GM18907 (cell line): ENCODE results near the gene ZDHHC9.
"Not testable (repeated sequence)": the region's sequence is repeated elsewhere in the genome, so short reads cannot be mapped to it uniquely, and the experiment has no call there.

ENCODE experiments used
- ATAC-seq: cut with Tn5 transposase; IDR thresholded peaks from one replicate; pipeline ENCODE4 v1.9.1; 2021; ENCODE audit warnings: mild to moderate bottlenecking, moderate library complexity; ENCODE audit not compliant: unreplicated experiment

Gene ZDHHC9

GRCh38 chrX:129843459-129844306 is at the start of gene ZDHHC9:
Gene ZDHHC9, minus strand, starts transcription at chrX:129843886. Its CDS starts 1,941 bp downstream, at chrX:129841945.
- ATAC-seq = peak; percentile 98

DNA sequence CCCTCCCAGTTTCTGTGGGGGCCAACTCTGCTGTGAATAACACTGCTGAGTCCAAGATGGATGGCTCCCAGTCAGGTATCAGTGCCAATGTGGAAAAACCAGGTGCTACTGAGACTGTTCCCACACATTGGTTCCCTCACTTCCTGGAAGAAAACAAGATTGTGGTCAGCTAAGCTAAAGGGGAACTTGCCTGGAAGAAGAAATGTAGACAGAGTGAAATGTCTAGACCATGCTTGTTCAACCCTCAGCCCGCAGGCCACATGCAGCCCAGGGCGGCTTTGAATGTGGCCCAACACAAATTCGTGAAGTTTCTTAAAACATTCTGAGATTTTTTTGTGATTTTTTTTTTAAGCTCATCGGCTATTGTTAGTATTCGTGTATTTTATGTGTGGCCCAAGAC is 33.7 kb upstream of the ZDHHC9 start:
- no peak for ATAC-seq

DNA sequence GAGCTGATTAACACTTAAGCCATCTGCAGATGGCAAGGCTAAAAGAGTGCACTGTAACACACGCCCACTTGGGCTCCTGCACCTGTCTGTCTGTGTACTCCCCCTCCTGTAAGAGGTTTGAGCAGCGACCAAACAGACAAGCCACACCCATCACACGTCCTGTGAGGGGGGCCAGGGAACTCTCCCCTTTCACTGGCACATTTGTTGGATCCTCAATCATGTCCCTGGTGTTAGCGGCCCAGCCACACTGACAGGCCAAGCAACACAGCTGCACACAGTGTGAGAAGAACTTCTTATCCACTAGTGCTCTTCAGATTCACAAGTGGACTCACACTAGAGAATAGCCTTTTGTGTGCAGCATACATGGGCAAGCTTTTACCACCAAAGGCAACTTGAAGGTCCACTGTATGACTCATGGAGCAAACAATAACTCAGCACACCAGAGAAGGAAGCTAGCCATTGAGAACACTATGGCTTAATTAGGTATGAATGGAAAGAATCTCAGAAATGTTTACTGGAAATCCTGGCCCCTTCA is 33.2 kb upstream of the ZDHHC9 start:
- no peak for ATAC-seq

DNA sequence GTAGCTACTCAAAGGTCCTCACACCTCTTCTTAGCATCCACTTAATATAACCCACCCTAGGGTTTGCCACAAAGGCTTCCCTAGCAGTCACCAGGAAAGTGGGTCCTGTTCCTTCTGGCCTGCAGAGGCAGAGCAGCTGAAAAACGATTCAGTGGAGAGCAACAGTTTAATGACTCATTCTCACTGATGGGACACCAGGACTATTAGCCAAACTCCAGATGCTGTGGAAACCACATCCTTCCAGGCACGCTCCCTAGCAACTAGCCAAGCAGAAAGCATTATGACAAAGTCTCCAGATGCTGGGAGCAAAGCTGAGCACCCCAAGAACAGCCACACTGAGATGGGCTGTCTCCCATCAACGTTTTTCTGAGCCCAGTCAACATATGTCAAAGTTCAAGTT is 32.0 kb upstream of the ZDHHC9 start:
- no peak for ATAC-seq

GRCh38 chrX:129872524-129872923 is 28.8 kb upstream of the ZDHHC9 start:
- ATAC-seq = no peak

DNA sequence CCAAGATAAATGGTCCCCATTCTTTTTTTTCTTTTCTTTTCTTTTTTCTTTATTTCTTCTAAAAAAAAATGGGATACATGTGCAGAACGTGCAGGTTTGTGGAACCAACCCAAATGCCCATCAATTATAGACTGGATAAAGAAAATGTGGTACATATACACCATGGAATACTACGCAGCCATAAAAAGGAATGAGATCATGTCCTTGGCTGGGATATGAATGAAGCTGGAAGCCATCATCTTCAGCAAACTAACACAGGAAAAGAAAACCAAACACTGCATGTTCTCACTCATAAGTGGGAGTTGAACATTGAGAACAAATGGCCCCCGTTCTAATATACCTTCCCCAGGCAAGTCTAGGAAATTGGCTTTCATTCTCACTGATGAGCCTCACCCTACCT is 22.6 kb upstream of the ZDHHC9 start:
- not testable (repeated sequence) for ATAC-seq

DNA sequence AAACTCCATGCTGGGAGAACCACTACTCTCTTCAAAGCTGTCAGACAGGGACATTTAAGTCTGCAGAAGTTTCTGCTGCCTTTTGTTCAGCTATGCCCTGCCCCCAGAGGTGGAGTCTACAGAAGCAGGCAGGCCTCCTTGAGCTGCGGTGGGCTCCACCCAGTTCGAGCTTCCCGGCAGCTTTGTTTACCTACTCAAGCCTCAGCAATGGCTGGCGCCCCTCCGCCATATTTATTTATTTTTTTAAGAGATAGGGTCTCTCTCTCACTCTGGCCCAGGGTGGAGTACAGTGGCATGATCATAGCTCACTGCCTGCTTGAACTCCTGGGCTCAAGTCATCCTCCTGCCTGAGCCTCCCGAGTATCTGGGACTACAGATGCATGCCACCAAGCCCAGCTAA is 15.4 kb upstream of the ZDHHC9 start:
- not testable (repeated sequence) for ATAC-seq

DNA sequence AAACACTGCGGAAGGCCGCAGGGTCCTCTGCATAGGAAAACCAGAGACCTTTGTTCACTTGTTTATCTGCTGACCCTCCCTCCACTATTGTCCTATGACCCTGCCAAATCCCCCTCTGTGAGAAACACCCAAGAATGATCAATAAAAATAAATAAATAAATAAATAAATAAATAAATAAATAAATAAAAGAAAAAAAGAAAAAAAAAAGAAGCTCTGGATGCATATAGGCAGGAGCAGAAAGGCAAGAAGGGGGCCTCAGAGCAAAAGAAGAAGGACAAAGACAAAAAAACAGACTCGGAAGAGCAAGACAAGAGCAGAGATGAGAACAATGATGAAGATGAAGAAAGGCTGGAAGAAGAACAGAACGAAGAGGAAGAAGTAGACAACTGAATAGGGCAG is 8.1 kb upstream of the ZDHHC9 start:
- not testable (repeated sequence) for ATAC-seq

DNA sequence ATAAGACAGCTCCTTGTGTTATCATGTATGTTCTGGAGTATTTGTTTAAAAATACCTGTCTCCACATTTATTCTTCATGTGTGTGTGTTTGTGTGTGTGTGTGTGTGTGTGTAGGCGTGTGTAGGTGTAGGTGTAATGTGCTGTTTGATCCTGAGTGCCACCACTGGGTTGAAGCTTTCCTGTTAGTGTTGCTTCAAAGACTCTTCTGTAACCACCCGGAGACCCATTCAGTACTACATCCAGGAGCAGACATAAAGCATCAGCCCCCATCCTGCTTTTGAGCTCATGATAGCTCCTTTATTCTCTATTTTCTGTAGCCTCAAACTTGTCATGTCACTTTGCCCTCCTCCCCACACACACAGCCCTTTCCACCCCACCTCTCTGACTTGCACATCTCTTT is 3.0 kb upstream of the ZDHHC9 start:
- no peak for ATAC-seq

DNA sequence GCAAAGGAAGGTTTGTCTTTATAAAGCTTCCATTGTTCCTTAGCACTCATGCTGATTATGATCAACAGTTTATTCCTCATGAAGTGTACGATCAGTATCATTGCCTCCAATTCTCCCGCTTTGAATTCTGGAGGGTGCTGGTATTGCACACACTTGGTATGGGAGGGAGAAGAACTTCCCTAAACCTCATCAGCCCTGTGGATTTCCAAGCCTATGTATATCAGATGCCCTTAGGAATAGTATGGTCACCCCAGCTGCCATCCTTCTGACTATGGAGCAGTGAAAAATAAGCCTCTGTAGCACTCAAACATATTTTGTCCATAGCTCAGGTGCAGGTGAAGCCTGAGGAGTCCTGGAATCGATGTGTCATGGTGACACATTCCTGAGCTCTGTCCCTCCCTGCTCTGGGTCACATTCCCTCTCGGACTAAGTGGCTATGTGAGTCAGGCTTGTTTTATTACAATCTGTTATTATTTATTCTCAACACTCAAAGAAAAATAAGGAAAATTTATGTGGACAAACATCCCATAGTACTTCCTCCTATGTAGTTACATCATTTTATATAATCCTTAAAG is 2.0 kb upstream of the ZDHHC9 start:
- no peak for ATAC-seq

- ATAC-seq = no peak
These were observed 552 bp downstream of the ZDHHC9 start for GRCh38 chrX:129843209-129843458.

GRCh38 chrX:129842510-129843208 is 1.0 kb downstream of the ZDHHC9 start:
- no peak for ATAC-seq

- ATAC-seq = no peak
These were observed 3.3 kb downstream of the ZDHHC9 start for GRCh38 chrX:129840344-129840743.

DNA sequence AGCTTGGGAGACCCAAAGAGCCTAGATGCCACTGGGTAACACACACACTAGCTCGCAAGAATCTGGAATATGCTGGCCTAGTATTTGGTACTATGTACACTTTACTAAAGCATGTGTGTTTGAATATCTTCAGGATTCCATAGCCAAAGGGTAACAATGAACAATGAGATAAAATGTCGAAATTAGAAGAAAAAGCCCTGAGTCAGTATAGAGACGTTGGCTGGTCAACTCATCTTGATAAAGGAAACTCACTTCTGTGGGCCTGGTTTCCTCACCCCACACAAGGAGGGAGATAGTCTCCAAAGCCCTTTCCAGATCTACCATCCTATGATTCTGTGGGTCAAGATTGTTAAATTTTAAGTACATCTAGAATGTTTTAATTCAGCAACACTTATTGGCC is 6.9 kb downstream of the ZDHHC9 start:
- no peak for ATAC-seq

GRCh38 chrX:129833153-129833990 is 10.3 kb downstream of the ZDHHC9 start:
- ATAC-seq = no peak

DNA sequence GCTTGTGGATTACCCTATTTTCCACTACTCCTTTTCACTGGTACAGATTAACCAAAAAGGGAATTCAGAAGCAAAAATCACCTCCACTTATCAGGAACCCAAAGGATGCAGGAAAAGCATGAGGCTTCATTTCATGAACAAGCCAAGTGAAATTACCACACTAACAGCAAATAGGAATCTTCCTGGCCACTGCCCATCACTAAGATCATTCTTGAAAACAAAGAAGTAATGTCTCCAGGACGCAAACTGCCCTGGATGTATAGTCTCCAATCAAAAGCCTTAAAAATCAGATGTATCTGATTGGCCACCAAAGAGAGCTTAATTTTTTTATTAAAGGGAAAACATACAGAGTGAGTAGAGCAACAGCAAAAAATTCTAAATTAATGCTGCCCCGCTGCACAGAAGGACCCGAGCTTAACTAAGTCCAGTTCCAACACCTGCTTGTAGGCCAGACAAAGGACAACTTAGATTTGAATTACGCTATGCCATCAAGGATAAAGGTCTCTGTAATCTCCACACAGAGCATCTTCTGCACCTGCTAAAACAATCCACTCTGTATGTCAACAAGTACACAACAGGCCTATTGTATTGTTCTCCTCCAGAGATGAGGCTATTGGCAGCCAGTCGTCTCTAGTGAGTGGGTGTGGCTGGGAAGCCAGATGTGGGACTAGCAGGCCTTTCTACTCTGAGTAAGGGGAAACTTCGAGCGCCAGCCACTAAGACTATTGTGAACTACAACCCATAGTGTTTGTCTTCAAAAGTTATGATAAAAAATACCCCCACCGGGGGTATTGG is 12.4 kb downstream of the ZDHHC9 start:
- no peak for ATAC-seq

DNA sequence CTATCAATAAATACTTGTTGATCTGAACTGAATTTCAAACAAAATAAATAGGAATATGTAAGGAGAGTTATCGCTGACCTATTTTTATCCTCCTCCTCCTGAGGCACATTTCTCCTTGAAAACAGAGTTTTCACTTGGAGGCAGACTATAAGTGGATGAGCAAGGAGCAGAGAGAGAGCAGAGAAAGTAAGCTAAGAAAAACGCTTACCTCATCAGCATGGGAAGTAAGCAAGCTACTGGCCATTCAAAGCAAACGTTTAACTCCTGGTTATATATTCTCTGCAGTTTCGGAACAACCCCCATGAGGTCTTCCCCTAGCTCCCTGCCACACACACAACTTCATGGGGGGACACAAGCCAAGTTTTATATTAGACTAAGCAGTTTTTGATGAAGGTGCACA is 13.2 kb downstream of the ZDHHC9 start:
- ATAC-seq = no peak

- no peak for ATAC-seq
These were observed 17.8 kb downstream of the ZDHHC9 start for GRCh38 chrX:129825746-129826505.

DNA sequence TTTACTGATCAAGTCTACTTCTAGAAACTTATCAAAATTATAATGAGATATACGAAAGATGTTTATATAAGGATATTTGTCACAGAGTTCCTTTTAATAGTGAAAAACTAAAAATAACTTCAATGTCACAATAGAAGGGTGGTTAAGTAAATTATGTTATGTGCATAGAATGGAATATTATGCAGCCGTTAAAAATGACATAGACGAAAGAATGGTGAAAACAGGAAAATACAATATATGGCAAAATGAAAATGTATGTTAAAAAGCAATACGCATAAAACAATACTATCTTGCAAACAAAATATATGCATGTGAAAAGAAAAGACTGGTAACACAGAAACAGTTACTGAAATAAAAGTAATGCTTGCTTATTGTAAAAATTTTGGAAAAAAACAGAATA is 19.1 kb downstream of the ZDHHC9 start:
- ATAC-seq = no peak

- no peak for ATAC-seq
These were observed 20.2 kb downstream of the ZDHHC9 start for GRCh38 chrX:129823522-129823921.
